MM.1S (cell line): ENCODE measurements around the gene CCBE1.

Source experiments
- DNase-seq: peaks from one replicate; pipeline ENCODE4 v3.0.0-alpha.2; 2015
- H2AFZ ChIP-seq: fragments of 300-600 bp; sonication (generic); 2 replicates; pipeline ENCODE4 v1.6.0; 2016; ENCODE audit warnings: antibody characterized with exemption, low read length
- H3F3A ChIP-seq: fragments of 300-600 bp; sonication (generic); 2 replicates; pipeline ENCODE4 v1.6.1; 2016; ENCODE audit warnings: mild to moderate bottlenecking, antibody characterized with exemption, low read length, moderate library complexity, mixed read lengths; ENCODE audit not compliant: insufficient read depth
- H3K27ac ChIP-seq: fragments of 300-600 bp; sonication (generic); 2 replicates; pipeline ENCODE4 v1.5.1; 2016; ENCODE audit warnings: mild to moderate bottlenecking, low read length
- H3K27me3 ChIP-seq: fragments of 300-600 bp; sonication (generic); replicated peaks from 2 replicates; pipeline ENCODE4 v1.6.0; 2016; ENCODE audit warnings: low read length; ENCODE audit not compliant: insufficient read depth
- H3K36me3 ChIP-seq: fragments of 300-600 bp; sonication (generic); replicated peaks from 2 replicates; pipeline ENCODE4 v1.6.1; 2016; ENCODE audit warnings: mild to moderate bottlenecking, low read length, mixed read lengths; ENCODE audit not compliant: insufficient read depth
- H3K4me1 ChIP-seq: fragments of 300-600 bp; sonication (generic); 2 replicates; pipeline ENCODE4 v1.6.1; 2016; ENCODE audit warnings: low read length, mixed read lengths
- H3K4me2 ChIP-seq: fragments of 300-600 bp; sonication (generic); 2 replicates; pipeline ENCODE4 v1.6.0; 2016; ENCODE audit warnings: low read depth, low read length
- H3K4me3 ChIP-seq: fragments of 300-600 bp; sonication (generic); 2 replicates; pipeline ENCODE4 v1.5.1; 2016; ENCODE audit warnings: low read length, mixed read lengths
- H3K79me2 ChIP-seq: fragments of 300-600 bp; sonication (generic); 2 replicates; pipeline ENCODE4 v1.6.1; 2016; ENCODE audit warnings: mixed run types, low read length, mixed read lengths
- H3K9ac ChIP-seq: fragments of 300-600 bp; sonication (generic); 2 replicates; pipeline ENCODE4 v1.6.1; 2016; ENCODE audit warnings: low read length, mixed read lengths
- H3K9me2 ChIP-seq: fragments of 300-600 bp; sonication (generic); replicated peaks from 2 replicates; pipeline ENCODE4 v1.6.1; 2016; ENCODE audit warnings: mild to moderate bottlenecking, low read length, mixed read lengths; ENCODE audit not compliant: insufficient read depth
- H3K9me3 ChIP-seq: fragments of 300-600 bp; sonication (generic); replicated peaks from 2 replicates; pipeline ENCODE4 v1.6.1; 2016; ENCODE audit warnings: mild to moderate bottlenecking, low read length, mixed read lengths; ENCODE audit not compliant: insufficient read depth
- H4K20me1 ChIP-seq: fragments of 300-600 bp; sonication (generic); 2 replicates; pipeline ENCODE4 v1.6.1; 2016; ENCODE audit warnings: mild to moderate bottlenecking, low read length, moderate library complexity, mixed read lengths; ENCODE audit not compliant: insufficient read depth
- EZH2 ChIP-seq: fragments of 300-600 bp; sonication (generic); optimal IDR thresholded peaks from 2 replicates; pipeline ENCODE3; 2017; ENCODE audit warnings: low read depth, mild to moderate bottlenecking, antibody characterized with exemption, low read length, mixed read lengths
- EZH2phosphoT487 ChIP-seq: fragments of 300-600 bp; sonication (generic); IDR thresholded peaks from 2 replicates; pipeline ENCODE4 v1.6.1; 2018; ENCODE audit warnings: antibody characterized with exemption, low read length
- TF ChIP-seq, protein P1 (sequence below): fragments of 300-600 bp; sonication (generic); IDR thresholded peaks from 2 replicates; pipeline ENCODE4 v1.5.1; 2016; ENCODE audit warnings: antibody characterized with exemption, low read length, mixed read lengths

CCBE1 gene

DNA sequence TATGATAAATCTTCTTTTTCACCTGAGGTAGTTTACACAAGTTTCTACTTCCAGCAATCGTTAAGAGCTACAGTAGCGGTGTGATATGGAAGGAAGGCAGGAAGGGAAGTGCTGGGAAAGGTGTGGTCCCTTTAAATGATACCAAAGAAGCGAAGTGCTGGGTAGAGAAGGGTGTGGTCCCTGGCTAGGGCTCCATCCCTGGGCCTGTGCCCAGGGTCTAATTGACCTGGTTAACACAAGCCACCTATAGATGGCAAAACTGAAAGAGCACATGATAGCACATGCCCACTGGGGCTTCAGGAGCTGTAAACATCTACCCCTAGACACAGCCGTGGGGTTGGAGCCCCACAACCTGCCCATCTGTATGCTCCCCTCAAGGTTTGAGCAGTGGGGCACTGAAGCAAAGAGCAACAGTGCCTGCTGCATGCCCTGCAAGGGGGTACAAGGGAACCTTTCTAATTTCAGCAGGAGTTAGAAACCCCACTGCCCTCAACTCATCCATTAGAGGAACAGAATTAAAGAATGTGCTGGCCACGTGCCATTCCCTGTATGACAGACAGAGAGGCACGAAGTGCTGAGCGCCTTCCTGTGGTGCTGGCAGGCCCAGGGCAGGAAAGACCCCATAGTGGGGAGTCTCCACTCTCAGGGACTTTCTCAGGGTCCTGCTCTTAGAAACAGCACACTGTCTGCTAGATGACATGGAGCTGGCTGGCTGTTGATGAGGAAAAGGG, 185.0 kb downstream of the CCBE1 start:
- Histone ChIP-seq H3K4me3 (no peak overlapping the region), H4K20me1 (no peaks in the 10 kb centered on the region), H2AFZ (no peak overlapping the region), H3K4me1 (no peaks in the 10 kb centered on the region), H3F3A (no peaks in the 10 kb centered on the region), H3K27ac (no peak overlapping the region), H3K9me3 (no peaks in the 10 kb centered on the region), H3K36me3 (no peaks in the 10 kb centered on the region), H3K27me3 (no peaks in the 10 kb centered on the region), H3K9ac (no peak overlapping the region), H3K4me2 (no peak overlapping the region), H3K9me2 (no peaks in the 10 kb centered on the region), H3K79me2 (no peaks in the 10 kb centered on the region)
- TF ChIP-seq EZH2phosphoT487 (no peak), EZH2 (no peak)
- TF ChIP-seq, protein P1, sequence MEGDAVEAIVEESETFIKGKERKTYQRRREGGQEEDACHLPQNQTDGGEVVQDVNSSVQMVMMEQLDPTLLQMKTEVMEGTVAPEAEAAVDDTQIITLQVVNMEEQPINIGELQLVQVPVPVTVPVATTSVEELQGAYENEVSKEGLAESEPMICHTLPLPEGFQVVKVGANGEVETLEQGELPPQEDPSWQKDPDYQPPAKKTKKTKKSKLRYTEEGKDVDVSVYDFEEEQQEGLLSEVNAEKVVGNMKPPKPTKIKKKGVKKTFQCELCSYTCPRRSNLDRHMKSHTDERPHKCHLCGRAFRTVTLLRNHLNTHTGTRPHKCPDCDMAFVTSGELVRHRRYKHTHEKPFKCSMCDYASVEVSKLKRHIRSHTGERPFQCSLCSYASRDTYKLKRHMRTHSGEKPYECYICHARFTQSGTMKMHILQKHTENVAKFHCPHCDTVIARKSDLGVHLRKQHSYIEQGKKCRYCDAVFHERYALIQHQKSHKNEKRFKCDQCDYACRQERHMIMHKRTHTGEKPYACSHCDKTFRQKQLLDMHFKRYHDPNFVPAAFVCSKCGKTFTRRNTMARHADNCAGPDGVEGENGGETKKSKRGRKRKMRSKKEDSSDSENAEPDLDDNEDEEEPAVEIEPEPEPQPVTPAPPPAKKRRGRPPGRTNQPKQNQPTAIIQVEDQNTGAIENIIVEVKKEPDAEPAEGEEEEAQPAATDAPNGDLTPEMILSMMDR: no peak
- DNase-seq: no peak

DNA sequence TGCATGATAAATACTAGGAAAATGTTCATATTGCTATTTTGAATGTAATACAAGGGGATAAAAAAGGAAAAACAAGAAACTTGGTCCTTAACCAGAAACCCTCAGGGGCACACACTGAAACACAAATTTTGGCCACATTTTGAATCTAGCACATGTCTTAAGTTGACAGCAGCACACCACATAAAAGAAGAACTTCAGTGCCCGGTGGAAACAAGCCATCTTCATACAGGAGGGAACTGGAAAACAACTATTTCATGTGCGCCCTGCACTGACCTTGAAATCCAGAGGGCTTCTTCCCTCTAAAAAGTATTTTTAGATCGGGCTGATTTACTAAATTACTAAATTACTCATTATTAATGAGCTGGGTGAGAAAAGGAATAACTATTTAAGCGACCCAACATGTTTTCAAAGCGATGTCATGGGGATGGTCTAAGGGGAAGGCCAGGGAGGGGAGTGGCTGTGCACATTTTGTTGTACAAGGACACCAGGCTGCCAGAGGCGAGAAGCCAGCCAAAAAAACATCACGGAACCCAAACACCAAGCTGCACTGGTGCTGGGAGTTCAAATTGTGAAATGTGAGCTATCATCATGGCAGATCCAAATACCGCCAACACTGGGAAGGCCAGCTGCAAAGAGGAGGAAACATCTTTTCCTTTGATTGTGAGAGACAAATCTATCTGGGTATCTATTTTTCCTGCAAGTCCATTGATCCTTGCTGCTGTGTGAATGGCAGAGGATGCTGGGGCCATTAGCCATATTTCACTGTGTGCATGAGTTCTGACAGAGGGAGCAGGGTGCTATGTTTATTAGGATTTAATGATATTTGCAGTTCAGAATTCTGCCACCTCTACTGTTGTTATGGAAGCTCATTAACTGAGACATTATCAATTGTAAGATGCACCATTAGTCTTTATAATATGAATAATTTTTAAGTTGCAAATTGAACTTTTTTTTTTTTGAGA, 187.5 kb downstream of the CCBE1 start:
- Histone ChIP-seq H3K9ac (no peak overlapping the region), H3K4me2 (no peak overlapping the region), H3K36me3 (no peaks in the 10 kb centered on the region), H3K9me2 (no peaks in the 10 kb centered on the region), H3K4me3 (no peak overlapping the region), H3K27ac (no peak overlapping the region), H2AFZ (no peak overlapping the region), H3F3A (no peaks in the 10 kb centered on the region), H3K9me3 (no peaks in the 10 kb centered on the region), H4K20me1 (no peaks in the 10 kb centered on the region), H3K27me3 (no peaks in the 10 kb centered on the region), H3K79me2 (no peaks in the 10 kb centered on the region), H3K4me1 (no peaks in the 10 kb centered on the region)
- DNase-seq: no peak
- no peak for TF ChIP-seq EZH2phosphoT487
- no peak for TF ChIP-seq EZH2
- TF ChIP-seq, protein P1: no peak

DNA sequence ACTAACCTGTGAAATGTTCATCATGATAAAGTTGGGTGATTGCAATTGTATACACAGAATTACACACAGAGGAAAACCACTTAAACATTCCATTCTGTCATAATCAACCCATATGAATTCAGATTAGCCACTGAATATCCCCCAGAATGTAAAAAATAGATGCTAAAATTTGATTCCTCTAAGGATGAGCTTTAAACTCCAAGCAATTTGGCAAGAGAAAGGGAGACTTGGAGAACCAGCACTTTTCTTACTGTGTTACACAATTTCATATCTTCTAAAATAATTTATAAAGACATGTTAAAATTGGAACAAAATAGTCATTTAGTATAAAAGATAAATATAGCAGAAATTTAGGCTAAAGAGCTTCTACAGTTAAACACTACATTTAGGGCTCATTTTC, 191.9 kb downstream of the CCBE1 start:
- no peak overlapping the region for H3K4me3 ChIP-seq
- H3K27me3 ChIP-seq: no peaks in the 10 kb centered on the region
- H4K20me1 ChIP-seq: no peaks in the 10 kb centered on the region
- no peaks in the 10 kb centered on the region for H3K4me1 ChIP-seq
- H3K79me2 ChIP-seq: no peaks in the 10 kb centered on the region
- H3K9ac ChIP-seq: no peak overlapping the region
- H3K4me2 ChIP-seq: no peak overlapping the region
- no peak for DNase-seq
- H3K9me3 ChIP-seq: no peaks in the 10 kb centered on the region
- no peaks in the 10 kb centered on the region for H3K9me2 ChIP-seq
- TF ChIP-seq EZH2 (no peak), EZH2phosphoT487 (no peak)
- TF ChIP-seq, protein P1: no peak
- H3K36me3 ChIP-seq: no peaks in the 10 kb centered on the region
- no peaks in the 10 kb centered on the region for H3F3A ChIP-seq
- no peak overlapping the region for H3K27ac ChIP-seq
- H2AFZ ChIP-seq: no peak overlapping the region
